ENCODE results near the gene EEF1G. TPM values are rescaled to one million over a fixed set of nuclear protein-coding genes. Genes with fewer than 3 reads are reported as not detected.
"Not testable (repeated sequence)": the region's sequence is repeated elsewhere in the genome, so short reads cannot be mapped to it uniquely, and the experiment has no call there.

EEF1G gene
- total RNA-seq, 1 experiment from 2014 or later = 2,004 TPM

GRCh38 chr11:62553080-62553838 lies 20.4 kb downstream of the EEF1G start:
- Histone ChIP-seq H3K4me3 (ENCODE audit: low read depth, low read length) (peak overlapping the region; percentile 10; the same call in 1 of the 2 replicates), H3K9me3 (no peaks in the 10 kb centered on the region), H3K27me3 (replicated peaks; ENCODE audit: control insufficient read depth, insufficient read depth, low read length) (no peaks in the 10 kb centered on the region), H3K4me1 (peaks cover 89% of the 10 kb centered on the region), H3K36me3 (ENCODE audit: control insufficient read depth, insufficient read depth, low read length) (no peaks in the 10 kb centered on the region)
- no peaks in the 10 kb centered on the region for H3K27me3 Mint-ChIP-seq (ENCODE audit: insufficient read depth, unreplicated experiment)
- peak overlapping the region; percentile 96 for H3K27ac Mint-ChIP-seq (ENCODE audit: unreplicated experiment)
- peak overlapping the region; percentile 71 for H3K4me3 Mint-ChIP-seq (ENCODE audit: unreplicated experiment)
- peaks cover 84% of the 10 kb centered on the region for H3K36me3 Mint-ChIP-seq (ENCODE audit: insufficient read depth, unreplicated experiment)
- TSS peak; percentile 87 for BruUV-seq (replicated peaks)
- DNase-seq = peak; percentile 85 to 92
- CTCF ChIA-PET = interaction anchor here (0.6 to 2.7 kb wide), 14 partner anchors 10 to 224 kb away, joined by 3 to 31 read pairs (median 3); partner anchors contain the start of genes EEF1G, MTA2 and TUT1
- POLR2A ChIA-PET = interaction anchor here (0.6 to 2.5 kb wide), 6 partner anchors 8 to 72 kb away, joined by 3 to 34 read pairs (median 8); partner anchors contain the start of genes EEF1G and TUT1
- intact Hi-C loops (cut with micrococcal nuclease; ENCODE audit: unreplicated experiment) = loop anchor here (2.0 kb wide), 1 partner anchor 56 kb away; no protein-coding TSS in a partner anchor
- no peaks in the 10 kb centered on the region for H3K9me3 Mint-ChIP-seq (ENCODE audit: unreplicated experiment)
- H3K4me1 Mint-ChIP-seq (ENCODE audit: low read depth, unreplicated experiment) = peaks cover 59% of the 10 kb centered on the region
- TF ChIP-seq CTCF (IDR thresholded peaks at IDR 0.05; ENCODE audit: insufficient read depth in 1 of 2, low read depth in 1 of 2, low read length in 1 of 2, severe bottlenecking in 1 of 2, unreplicated experiment in 1 of 2) = no peak

- Mint-ChIP-seq H3K36me3 (ENCODE audit: insufficient read depth, unreplicated experiment) (peaks cover 80% of the 10 kb centered on the region), H3K4me1 (ENCODE audit: low read depth, unreplicated experiment) (peaks cover 66% of the 10 kb centered on the region), H3K27me3 (ENCODE audit: insufficient read depth, unreplicated experiment) (no peaks in the 10 kb centered on the region), H3K27ac (ENCODE audit: unreplicated experiment) (peak overlapping the region; percentile 96), H3K9me3 (ENCODE audit: unreplicated experiment) (no peaks in the 10 kb centered on the region), H3K4me3 (ENCODE audit: unreplicated experiment) (peak overlapping the region; percentile 71)
- no peaks in the 10 kb centered on the region for H3K27me3 ChIP-seq (replicated peaks; ENCODE audit: control insufficient read depth, insufficient read depth, low read length)
- intact Hi-C loops (cut with micrococcal nuclease; ENCODE audit: unreplicated experiment) = loop anchor here (2.0 kb wide), 1 partner anchor 56 kb away; no protein-coding TSS in a partner anchor
- peaks cover 89% of the 10 kb centered on the region for H3K4me1 ChIP-seq
- H3K36me3 ChIP-seq (ENCODE audit: control insufficient read depth, insufficient read depth, low read length) = no peaks in the 10 kb centered on the region
- POLR2A ChIA-PET = interaction anchor here (1.0 to 2.5 kb wide), 5 partner anchors 8 to 72 kb away, joined by 4 to 34 read pairs (median 11); partner anchors contain the start of genes EEF1G and TUT1
- CTCF ChIA-PET = interaction anchor here (0.6 to 2.7 kb wide), 14 partner anchors 8 to 224 kb away, joined by 3 to 31 read pairs (median 4); partner anchors contain the start of genes EEF1G, MTA2 and TUT1
- BruUV-seq (replicated peaks) = TSS peak; percentile 77
- peak; percentile 76 to 80 for DNase-seq
- no peaks in the 10 kb centered on the region for H3K9me3 ChIP-seq
- peak overlapping the region; percentile 10; the same call in 1 of the 2 replicates for H3K4me3 ChIP-seq (ENCODE audit: low read depth, low read length)
- no peak for TF ChIP-seq CTCF (IDR thresholded peaks at IDR 0.05; ENCODE audit: insufficient read depth in 1 of 2, low read depth in 1 of 2, low read length in 1 of 2, severe bottlenecking in 1 of 2, unreplicated experiment in 1 of 2)
These were observed 21.1 kb downstream of the EEF1G start for GRCh38 chr11:62552485-62553079.

GRCh38 chr11:62550478-62550877 lies 23.2 kb downstream of the EEF1G start:
- H3K36me3 ChIP-seq (ENCODE audit: control insufficient read depth, insufficient read depth, low read length); intact Hi-C loops (cut with micrococcal nuclease; ENCODE audit: unreplicated experiment); DNase-seq; H3K4me3 Mint-ChIP-seq (ENCODE audit: unreplicated experiment); H3K9me3 Mint-ChIP-seq (ENCODE audit: unreplicated experiment); H3K27me3 Mint-ChIP-seq (ENCODE audit: insufficient read depth, unreplicated experiment); H3K4me3 ChIP-seq (ENCODE audit: low read depth, low read length); BruUV-seq (replicated peaks); H3K27me3 ChIP-seq (replicated peaks; ENCODE audit: control insufficient read depth, insufficient read depth, low read length); H3K9me3 ChIP-seq: not testable (repeated sequence)
- ChIA-PET POLR2A (interaction anchor here (0.6 to 1.1 kb wide), 2 partner anchors 10 to 23 kb away, joined by 3 to 4 read pairs; partner anchors contain the start of gene EEF1G), CTCF (interaction anchor here (1.1 kb wide), 1 partner anchor 157 kb away, joined by 3 read pairs; no protein-coding TSS in a partner anchor)
- Mint-ChIP-seq H3K36me3 (ENCODE audit: insufficient read depth, unreplicated experiment) (peaks cover 75% of the 10 kb centered on the region), H3K4me1 (ENCODE audit: low read depth, unreplicated experiment) (peaks cover 48% of the 10 kb centered on the region), H3K27ac (ENCODE audit: unreplicated experiment) (peak overlapping the region; percentile 96)
- H3K4me1 ChIP-seq = peaks cover 74% of the 10 kb centered on the region

Measured in Caco-2 (cell line).